Left hindlimb (tissue), 1 donor: ENCODE results near the gene AQP12B.
"Not testable (repeated sequence)": the region's sequence is repeated elsewhere in the genome, so short reads cannot be mapped to it uniquely, and the experiment has no call there.

Experiments used
- DNase-seq: peaks from one replicate; pipeline ENCODE4 v3.0.0-alpha.2; 2018

Gene AQP12B, protein sequence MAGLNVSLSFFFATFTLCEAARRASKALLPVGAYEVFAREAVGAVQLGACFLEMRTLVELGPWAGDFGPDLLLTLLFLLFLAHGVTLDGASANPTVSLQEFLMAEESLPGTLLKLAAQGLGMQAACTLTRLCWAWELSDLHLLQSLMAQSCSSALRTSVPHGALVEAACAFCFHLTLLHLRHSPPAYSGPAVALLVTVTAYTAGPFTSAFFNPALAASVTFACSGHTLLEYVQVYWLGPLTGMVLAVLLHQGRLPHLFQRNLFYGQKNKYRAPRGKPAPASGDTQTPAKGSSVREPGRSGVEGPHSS

GRCh38 chr2:240682431-240683224 is at the start of gene AQP12B:
Gene AQP12B (minus strand): TSS chr2:240682885. CDS start chr2:240682837, 48 bp downstream.
- not testable (repeated sequence) for DNase-seq

- no peak for DNase-seq
Observed at GRCh38 chr2:240732184-240732583, 49.5 kb upstream of the AQP12B start.

DNA sequence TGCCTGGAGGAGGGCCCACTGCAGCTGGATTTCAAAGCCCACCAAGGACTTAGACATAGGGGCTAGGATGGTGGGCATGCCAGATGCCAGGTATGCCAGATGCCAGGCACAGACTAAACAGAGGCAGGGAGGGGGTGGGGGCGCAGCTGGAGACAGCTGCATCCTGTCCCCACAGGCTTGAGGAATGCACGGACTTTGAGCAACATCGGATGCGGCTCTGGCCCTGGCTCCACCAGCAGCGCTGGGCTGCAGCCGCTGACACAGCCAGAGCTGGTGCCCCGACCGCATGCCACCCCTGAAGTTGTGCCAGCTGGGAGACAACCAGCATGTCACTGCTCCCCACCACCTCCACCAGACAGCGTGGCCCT is 48.5 kb upstream of the AQP12B start:
- DNase-seq, result no peak

- DNase-seq, result no peak
Observed at GRCh38 chr2:240730501-240731177, 48.0 kb upstream of the AQP12B start.

- DNase-seq, result no peak
Observed at GRCh38 chr2:240728827-240729226, 46.1 kb upstream of the AQP12B start.

DNA sequence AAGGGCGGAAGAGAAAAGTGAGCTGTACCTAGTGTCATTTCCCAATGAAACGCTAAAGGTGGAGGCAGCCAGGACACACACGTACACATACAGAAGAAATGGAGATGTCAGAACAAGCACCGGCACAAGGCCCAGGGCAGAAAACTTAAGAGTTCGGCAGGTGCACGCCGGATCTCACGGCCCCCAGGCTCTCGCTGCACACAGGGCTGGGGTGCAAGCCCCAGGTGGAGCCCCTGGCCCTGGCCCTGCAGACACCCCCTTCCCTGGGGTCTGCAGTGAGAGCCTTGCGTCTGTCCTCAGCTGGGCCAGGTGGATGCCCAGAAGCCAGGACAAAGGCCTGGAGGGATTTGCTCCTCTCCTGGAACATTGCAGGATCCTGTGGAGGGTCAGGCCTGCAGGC is 45.7 kb upstream of the AQP12B start:
- DNase-seq, result no peak

DNA sequence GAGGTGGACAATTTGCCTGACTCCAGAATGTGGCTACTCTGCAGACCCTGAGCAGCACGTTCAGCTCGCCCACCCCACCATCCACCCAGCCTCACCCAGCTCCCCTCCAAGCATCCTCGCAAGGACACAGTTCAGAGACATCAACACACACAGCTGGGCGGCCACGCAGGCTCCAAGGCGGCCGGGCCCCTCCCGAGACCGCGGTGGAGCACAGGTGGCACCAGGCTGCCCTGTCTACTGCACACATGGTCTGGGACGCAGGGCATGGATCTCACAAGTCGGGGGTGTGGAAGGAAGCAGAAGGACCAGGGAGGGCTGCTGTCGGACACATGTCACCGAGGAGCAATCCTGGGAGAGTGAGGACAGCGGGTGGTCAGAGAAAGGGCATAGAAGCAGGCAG is 45.2 kb upstream of the AQP12B start:
- DNase-seq, result no peak

- no peak for DNase-seq
Observed at GRCh38 chr2:240727439-240727838, 44.8 kb upstream of the AQP12B start.

- DNase-seq, result no peak
Observed at GRCh38 chr2:240726876-240727275, 44.2 kb upstream of the AQP12B start.

- no peak for DNase-seq
Observed at GRCh38 chr2:240725671-240726070, 43.0 kb upstream of the AQP12B start.

DNA sequence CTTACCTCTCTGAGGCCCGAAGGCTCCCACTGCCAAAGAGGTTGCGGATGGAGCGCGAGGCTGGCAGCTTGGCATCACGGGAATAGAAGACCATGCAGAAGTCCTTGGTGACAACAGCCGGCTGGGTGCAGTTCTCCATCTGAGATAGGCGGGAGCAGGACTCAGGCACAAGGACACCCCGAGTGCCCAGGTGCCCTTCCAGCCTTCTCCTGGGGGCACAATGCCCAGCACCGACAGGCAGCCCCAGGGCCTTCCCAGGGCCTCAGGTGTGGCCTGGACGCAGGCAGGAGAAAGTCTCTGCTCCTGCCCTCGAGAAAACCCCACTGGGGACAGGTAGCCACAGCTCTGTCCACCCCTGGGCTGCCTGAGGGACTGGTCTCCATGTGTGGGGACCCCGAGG is 42.6 kb upstream of the AQP12B start:
- DNase-seq, result no peak

DNA sequence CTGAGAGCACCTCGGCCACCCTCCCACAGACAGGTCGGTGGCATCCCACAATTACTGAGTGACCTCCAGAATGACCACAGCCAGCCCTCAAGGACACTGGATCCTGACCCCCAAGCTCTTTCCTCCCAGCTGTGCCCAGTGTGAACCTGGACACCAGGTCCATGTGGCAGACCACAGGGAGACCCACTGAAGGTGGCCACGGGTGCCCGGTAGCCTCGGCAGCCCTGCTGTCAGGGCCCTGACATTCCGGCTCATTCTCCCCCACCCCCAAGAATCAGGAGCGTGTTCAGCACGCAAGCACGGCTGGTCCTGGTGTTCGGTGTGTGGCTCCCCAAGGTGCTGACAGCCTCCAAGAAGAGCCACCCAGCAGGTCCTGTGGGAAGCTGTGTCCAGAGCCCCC is 41.7 kb upstream of the AQP12B start:
- DNase-seq, result no peak

GRCh38 chr2:240723851-240724250 is 41.2 kb upstream of the AQP12B start:
- DNase-seq, result no peak

GRCh38 chr2:240722796-240723735 is 40.4 kb upstream of the AQP12B start:
- no peak for DNase-seq

- DNase-seq, result no peak
Observed at GRCh38 chr2:240722376-240722775, 39.7 kb upstream of the AQP12B start.

GRCh38 chr2:240721596-240722180 is 39.0 kb upstream of the AQP12B start:
- no peak for DNase-seq

DNA sequence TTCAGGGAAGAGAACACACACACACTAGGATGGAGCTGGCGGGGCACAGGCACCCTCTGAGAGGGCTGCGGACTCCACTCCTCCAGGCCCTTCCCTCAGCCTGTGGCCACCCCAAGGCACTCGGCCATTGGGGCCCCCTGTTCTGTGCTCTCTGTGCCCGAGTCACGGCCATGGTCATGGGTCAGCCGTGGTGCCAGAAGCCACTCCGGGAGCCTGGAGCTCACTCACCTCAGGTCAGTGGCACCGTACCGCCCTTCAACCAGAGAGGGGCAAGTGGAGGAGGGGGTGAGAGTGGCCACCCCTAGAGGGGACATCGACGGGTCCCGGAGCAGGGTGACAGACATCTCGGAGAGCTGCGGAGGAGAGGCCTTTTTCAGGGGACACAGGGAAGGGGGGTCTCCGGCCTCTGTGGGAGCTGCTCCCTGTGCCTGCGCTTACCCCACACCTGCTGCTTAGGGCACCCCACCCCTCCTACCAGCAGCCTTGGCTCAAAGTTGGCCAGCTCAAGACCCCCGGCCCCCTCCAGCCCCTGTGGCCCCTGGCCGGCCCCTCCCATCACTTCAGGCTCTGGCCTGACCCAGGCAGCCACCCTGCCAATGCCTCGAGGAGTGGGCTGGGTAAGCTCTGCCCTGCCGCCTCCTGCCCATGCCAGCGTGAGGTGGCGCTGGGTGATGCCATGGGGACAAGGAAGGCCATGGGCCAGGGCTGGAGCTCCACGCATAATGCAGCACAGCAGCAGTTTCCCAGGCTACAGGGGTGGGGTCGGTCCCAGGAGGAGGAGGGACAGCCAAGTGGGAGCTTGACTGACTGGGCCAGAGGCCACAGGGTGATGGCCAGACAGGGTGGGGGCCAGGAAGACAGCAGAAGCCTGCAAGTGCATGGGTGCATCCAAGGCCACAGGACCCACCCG is 38.3 kb upstream of the AQP12B start:
- no peak for DNase-seq

DNA sequence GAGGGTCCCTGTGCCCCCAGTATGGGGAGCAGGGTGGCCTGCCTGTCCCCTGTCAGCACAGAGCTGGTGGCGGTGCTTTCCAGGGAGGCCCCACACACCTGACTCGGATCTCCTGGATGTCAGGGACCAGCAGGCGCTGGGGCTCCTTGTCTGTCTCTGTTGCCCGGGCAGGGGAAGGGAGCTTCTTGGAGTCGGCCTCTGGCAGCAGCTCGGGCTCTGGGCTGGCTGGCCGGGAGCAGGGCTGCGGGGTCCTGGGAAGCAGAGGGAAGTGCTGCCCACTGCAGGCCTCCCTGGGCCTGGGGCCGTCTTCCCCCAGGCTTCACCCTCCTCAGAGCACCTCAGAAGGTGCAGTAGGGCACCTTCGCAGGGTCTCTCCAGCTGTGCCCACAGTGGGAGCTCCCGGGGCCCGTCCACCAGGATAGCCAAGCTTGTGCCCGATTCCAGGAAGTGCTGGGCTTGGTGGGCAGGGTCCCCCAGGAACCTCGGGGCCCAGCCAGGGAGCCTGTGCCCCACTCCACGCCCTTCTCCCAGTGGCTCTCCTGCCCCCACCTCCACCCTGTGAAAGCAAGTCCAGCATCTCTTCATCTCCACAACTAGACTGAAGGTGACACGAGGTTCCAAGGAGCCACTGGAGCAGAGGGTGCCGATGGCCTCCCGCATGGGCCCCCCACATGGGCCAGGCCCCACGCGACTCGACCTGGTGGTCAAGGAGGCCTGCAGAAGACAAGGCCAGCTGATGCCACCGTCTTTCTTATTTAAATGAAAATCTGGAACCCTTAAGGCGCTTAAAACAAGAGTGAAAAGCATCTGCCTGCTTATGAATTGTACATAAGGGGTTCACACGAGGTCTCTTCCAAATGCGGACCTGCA is 37.2 kb upstream of the AQP12B start:
- DNase-seq, result no peak

DNA sequence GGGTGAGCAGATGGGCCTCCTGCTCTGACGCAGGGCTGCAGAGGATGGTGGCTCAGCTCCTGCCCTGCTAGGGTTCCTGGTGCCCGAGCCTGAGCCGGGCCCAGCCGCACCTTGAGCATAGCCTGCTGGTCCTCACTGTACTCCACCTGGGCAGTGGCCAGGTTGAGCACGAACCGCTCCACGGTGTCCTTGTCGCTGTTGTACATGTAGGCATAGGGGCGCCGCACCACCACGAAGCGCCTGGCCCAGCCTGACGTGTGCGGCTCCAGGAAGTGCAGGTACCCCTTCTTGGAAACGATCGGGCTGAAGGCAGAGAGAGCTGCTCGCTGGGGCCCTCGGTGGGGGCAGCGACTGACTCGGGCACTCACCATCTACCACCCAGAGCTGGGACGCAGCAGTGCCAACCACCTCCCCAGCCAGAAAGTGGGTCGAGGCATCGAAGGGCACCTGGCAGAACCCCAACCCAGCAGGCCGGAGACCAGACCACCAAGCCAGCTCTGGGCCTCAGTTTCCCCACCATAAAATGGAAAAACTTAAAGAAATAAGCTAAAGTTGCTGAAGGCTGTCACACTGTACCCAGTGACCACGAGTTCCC is 36.3 kb upstream of the AQP12B start:
- DNase-seq, result no peak
